HG02943 (cell line): ENCODE results near the gene GON4L.
"Not testable (repeated sequence)": the region's sequence is repeated elsewhere in the genome, so short reads cannot be mapped to it uniquely, and the experiment has no call there.

Experiments
- ATAC-seq: cut with Tn5 transposase; IDR thresholded peaks from one replicate; pipeline ENCODE4 v1.9.1; 2021; ENCODE audit warnings: mild to moderate bottlenecking, low read depth, moderate library complexity; ENCODE audit not compliant: unreplicated experiment

Gene GON4L

GRCh38 chr1:155831279-155831976 is 25.6 kb downstream of the GON4L start:
- ATAC-seq, result no peak

- no peak for ATAC-seq
These were observed 29.6 kb downstream of the GON4L start for GRCh38 chr1:155827450-155827849.

- ATAC-seq, result no peak
These were observed 40.7 kb downstream of the GON4L start for GRCh38 chr1:155816351-155816750.

GRCh38 chr1:155813672-155814071 is 43.3 kb downstream of the GON4L start:
- no peak for ATAC-seq

- no peak for ATAC-seq
These were observed 44.1 kb downstream of the GON4L start for GRCh38 chr1:155812878-155813277.

GRCh38 chr1:155809088-155809487 is 47.9 kb downstream of the GON4L start:
- ATAC-seq, result no peak

- no peak for ATAC-seq
These were observed 55.9 kb downstream of the GON4L start for GRCh38 chr1:155801149-155801548.

GRCh38 chr1:155795618-155796017 is 61.4 kb downstream of the GON4L start:
- not testable (repeated sequence) for ATAC-seq

GRCh38 chr1:155794605-155795245 is 62.3 kb downstream of the GON4L start:
- no peak for ATAC-seq

GRCh38 chr1:155793213-155793612 is 63.8 kb downstream of the GON4L start:
- no peak for ATAC-seq

- no peak for ATAC-seq
These were observed 79.4 kb downstream of the GON4L start for GRCh38 chr1:155777582-155777981.

- no peak for ATAC-seq
These were observed 80.6 kb downstream of the GON4L start for GRCh38 chr1:155776414-155776813.

GRCh38 chr1:155773221-155773620 is 83.8 kb downstream of the GON4L start:
- ATAC-seq, result no peak

GRCh38 chr1:155769257-155769656 is 87.8 kb downstream of the GON4L start:
- no peak for ATAC-seq

- not testable (repeated sequence) for ATAC-seq
These were observed 89.5 kb downstream of the GON4L start for GRCh38 chr1:155767399-155767989.

- ATAC-seq, result not testable (repeated sequence)
These were observed 93.0 kb downstream of the GON4L start for GRCh38 chr1:155763989-155764388.

- ATAC-seq, result not testable (repeated sequence)
These were observed 93.8 kb downstream of the GON4L start for GRCh38 chr1:155763090-155763815.

- ATAC-seq, result no peak
These were observed 95.1 kb downstream of the GON4L start for GRCh38 chr1:155761736-155762405.

- no peak for ATAC-seq
These were observed 96.1 kb downstream of the GON4L start for GRCh38 chr1:155760751-155761475.
